ENCODE data around the gene GPRC5A. TPM values are rescaled to one million over a fixed set of nuclear protein-coding genes. Genes with fewer than 3 reads are reported as not detected.

The GPRC5A gene
- total and polyA plus RNA-seq, 2 of the 8 experiments (the other 6 are each of a cell fraction or from before 2014, with no cell fraction given), result 1.0 to 1.4 TPM

DNA sequence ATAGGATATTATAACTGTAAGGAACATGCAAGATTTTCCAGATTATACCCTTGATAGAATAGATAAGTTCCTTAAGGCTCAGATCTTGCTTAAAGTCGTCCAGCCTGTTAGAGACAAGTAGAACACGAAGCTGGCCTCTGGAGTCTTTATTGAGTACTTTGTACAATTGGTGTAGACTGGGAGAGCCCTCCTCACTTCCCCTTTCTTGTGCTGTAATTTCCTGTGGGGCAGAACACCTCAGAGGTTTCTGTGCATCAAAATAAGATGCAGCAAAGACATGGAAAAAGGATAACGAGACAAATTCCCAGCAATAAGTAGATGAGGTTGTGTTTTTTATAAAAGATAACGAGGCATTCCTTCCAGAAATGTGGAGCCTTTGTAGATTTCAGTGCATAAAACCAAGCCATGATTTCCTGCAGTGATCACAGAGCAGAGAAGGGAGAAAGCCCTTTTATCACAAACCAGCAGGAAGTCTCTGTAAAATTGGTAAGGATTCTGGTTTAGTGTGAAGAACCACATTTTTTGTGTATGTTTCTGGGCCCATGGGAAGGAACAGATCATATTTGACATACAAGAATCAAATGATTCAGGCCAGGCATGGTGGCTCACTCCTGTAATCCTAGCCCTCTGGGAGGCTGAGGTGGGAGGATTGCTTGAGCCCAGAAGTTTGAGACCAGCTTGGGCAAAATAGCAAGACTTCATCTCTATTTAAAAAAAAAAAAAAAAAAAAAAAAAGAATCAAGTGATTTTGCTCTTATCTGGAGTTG is 18.0 kb downstream of the GPRC5A start (continued):
- no peak for TF ChIP-seq RXRA (IDR thresholded peaks at IDR 0.05; ENCODE audit: insufficient read depth, low read depth, low read length)
